GM18909 (cell line): ENCODE data around the gene MT1E.

Experiments used
- ATAC-seq: cut with Tn5 transposase; IDR thresholded peaks from one replicate; pipeline ENCODE4 v1.9.1; 2021; ENCODE audit warnings: mild to moderate bottlenecking; ENCODE audit not compliant: unreplicated experiment, poor library complexity

Gene MT1E

GRCh38 chr16:56623637-56624036 lies 1.9 kb upstream of the MT1E start:
- ATAC-seq: no peak

DNA sequence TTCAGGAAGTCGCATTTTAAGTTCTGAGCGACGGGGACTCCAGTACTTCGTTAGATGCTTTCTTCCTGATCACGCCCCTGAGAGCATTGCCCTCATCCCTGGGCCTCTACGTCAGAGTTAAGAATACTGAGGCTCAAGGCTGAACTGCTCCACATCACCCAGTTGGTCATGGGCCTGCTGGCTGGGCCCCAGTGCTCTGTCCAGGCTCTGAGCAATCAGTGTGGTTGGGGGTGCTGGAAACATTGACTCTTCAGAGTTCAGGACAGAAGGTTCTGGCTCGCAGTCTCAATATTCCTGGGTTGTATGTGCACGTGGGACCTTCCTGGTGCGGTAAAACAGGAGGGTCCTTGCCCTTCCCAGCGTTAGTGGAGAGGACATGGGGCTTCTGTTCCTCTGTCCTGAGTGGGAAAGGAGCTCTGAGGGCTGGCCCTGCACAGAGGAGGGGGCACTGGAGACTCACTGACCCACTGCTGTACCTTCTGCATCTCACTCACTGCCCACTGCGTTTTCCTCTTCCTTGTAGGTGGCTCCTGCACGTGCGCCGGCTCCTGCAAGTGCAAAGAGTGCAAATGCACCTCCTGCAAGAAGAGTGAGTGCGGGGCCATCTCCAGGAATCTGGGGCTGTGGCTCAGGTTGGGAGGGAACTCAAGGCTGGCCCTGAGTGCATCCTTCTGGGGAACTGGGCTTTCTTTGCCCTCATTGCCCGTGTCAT lies 518 bp downstream of the MT1E start:
- no peak for ATAC-seq

GRCh38 chr16:56626685-56627084 lies 1.1 kb downstream of the MT1E start:
- no peak for ATAC-seq

DNA sequence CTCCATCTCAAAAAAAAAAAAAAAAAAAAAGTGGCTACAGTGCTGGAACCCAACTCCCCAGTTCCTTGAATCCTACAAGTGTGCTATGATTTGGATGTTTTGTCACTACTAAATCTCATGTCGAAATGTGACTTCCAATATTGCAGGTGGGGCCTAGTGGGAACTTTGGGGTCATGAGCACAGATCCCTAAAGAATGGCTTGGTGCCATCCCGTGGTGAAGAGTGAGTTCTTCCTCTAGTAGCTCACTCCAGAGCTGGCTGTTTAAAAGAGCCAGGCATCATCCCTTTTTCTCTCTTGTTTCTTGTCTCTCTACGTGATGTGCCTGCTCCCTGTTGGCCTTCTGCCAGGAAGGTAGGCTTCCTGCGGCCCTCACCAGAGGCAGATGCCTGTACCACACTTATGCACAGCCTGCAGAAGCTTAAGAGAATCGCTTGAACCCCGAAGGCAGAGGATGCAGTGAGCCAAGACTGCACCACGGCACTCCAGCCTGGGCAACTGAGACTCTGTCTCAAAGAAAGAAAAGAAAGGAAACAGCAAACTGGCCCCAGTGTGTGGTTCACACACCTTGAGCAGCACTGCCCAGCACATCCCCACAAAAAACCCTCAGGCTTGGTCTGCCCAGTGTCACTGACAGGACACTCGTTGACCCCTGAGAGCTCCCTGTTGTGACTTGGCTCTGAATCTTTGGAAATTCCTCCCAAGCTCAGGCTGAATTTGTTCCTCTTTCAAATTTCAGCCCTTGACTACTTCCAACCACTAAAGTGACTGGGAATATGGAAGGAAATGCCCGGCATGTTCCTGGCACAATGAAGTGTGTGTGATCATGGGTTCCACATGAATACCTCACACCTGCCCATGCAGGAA lies 3.1 kb downstream of the MT1E start:
- ATAC-seq: no peak

DNA sequence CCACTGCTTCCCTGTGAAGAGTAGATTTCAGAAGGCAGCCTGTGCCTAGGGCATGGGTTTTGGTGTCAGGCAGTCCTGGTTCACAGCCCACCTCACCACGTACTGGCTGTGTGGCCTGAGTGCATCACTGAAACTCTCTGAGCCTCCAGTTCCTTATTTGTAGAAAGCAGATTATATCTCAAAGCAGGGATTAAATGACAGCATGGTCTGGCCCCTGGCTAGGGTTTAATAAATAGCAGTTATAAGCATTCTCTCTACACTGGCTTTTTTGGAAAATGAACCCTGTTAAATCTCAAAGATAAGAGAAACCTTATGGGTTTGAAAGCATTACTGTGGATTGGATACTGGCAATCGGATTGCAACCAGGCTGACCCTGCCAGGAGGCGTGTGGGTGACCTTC lies 4.0 kb downstream of the MT1E start:
- ATAC-seq: no peak

- peak; percentile 78 for ATAC-seq
Measured at GRCh38 chr16:56630134-56630533, 4.6 kb downstream of the MT1E start.

DNA sequence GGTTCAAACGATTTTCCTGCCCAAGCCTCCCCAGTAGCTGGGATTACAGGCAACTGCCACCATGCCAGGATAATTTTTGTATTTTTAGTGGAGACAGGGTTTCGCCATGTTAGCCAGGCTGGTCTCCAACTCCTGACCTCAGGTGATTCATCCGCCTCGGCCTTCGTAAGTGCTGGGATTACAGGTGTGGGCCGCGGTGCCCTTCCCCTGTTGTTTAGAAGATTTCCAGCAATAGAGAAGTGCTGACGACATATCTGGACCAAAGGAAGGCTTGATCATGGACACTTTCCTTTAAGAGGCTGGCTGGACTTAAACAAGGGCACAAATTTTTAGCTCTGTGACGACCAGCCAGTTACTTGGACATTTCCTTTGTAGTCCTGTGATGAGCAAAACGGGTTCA lies 5.6 kb downstream of the MT1E start:
- ATAC-seq: no peak

GRCh38 chr16:56631832-56632155 lies 6.2 kb downstream of the MT1E start:
- no peak for ATAC-seq

- ATAC-seq: no peak
Measured at GRCh38 chr16:56632156-56632847, 6.7 kb downstream of the MT1E start, which contains the start of gene MT1M. MT1M (plus strand) TSS chr16:56632659; CDS start chr16:56632732, 73 bp downstream.

- ATAC-seq: no peak
Measured at GRCh38 chr16:56632848-56633365, 7.3 kb downstream of the MT1E start.

DNA sequence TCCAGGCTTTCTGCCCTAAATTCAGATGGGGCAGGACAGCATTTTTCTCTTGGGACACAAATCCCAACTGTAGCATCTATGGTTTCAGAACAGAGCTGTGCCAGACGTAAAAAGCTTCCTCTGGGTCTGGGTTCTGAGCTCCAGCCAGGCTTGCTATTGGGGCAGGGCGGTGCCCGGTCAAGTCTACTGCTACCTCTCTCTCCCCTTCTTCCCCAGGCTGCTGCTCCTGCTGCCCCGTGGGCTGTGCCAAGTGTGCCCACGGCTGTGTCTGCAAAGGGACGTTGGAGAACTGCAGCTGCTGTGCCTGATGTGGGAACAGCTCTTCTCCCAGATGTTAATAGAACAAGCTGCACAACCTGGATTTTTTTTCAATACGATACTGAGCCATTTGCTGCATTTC lies 8.0 kb downstream of the MT1E start:
- no peak for ATAC-seq

- no peak for ATAC-seq
Measured at GRCh38 chr16:56634715-56635440, 9.3 kb downstream of the MT1E start.

- ATAC-seq: no peak
Measured at GRCh38 chr16:56635441-56635967, 9.9 kb downstream of the MT1E start.

DNA sequence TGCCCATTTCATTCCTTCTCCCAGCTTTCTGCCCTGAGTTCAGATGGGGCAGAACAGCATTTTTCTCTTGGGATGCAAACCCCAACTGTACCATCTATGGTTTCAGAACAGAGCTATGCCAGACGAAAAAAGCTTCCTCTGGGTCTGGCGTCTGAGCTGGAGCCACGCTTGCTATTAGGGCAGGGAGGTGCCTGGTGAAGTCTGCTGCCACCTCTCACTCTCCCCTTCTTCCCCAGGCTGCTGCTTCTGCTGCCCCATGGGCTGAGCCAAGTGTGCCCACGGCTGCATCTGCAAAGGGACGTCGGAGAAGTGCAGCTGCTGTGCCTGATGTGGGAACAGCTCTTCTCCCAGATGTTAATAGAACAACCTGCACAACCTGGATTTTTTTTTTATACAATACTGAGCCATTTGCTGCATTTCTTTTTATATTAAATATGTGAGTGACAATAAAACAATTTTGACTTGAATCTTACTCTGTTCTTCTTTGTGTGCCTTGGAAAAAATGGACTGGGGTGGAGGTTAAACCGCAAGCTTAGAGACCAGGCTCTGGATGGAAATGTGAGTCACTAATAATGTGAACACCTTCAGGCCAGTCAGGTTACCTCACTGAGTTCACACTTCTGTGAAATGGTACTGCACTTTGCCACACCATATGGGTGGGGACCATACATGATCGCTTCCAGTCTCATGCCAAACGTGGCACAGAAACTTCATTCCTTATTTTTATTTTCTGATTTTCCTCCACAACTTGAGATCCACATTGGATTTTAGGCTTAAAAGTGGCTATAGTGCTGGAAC lies 11.2 kb downstream of the MT1E start:
- no peak for ATAC-seq

- no peak for ATAC-seq
Measured at GRCh38 chr16:56637814-56638750, 12.5 kb downstream of the MT1E start, which contains the start of gene MT1A. MT1A (plus strand) TSS chr16:56638666; CDS start chr16:56638739, 73 bp downstream.

- ATAC-seq: no peak
Measured at GRCh38 chr16:56639045-56639444, 13.5 kb downstream of the MT1E start.

- ATAC-seq: no peak
Measured at GRCh38 chr16:56640076-56640475, 14.5 kb downstream of the MT1E start.

- ATAC-seq: no peak
Measured at GRCh38 chr16:56641166-56641565, 15.6 kb downstream of the MT1E start.
